HepG2 (cell line): ENCODE results near the gene RITA1. TPM values are rescaled to one million over a fixed set of nuclear protein-coding genes. Genes with fewer than 3 reads are reported as not detected.

Experiments used
- ARHGAP35 ChIP-seq: sonication (generic); formaldehyde crosslinking; IDR thresholded peaks from 2 replicates; pipeline ENCODE4 v1.9.0; 2022; ENCODE audit warnings: mild to moderate bottlenecking, inconsistent platforms, moderate library complexity, missing genetic modification reagents, borderline replicate concordance
- FLYWCH1 ChIP-seq: sonication (generic); formaldehyde crosslinking; IDR thresholded peaks from 2 replicates; pipeline ENCODE4 v1.8.1; 2023; ENCODE audit warnings: mild to moderate bottlenecking, missing genetic modification reagents
- HCFC1 ChIP-seq: fragments of 150-350 bp; IDR thresholded peaks from 2 replicates; pipeline ENCODE4 v1.6.1; 2014; ENCODE audit warnings: low read depth, low read length
- KMT2A ChIP-seq: sonication (generic); formaldehyde crosslinking; IDR thresholded peaks from 2 replicates; pipeline ENCODE4 v1.4.0; 2020; ENCODE audit warnings: missing genetic modification reagents
- MXD4 ChIP-seq: IDR thresholded peaks from 2 replicates; pipeline ENCODE4 v1.6.1; 2016; ENCODE audit warnings: mild to moderate bottlenecking, missing biosample characterization, missing genetic modification reagents
- MYC ChIP-seq: sonication (generic); formaldehyde crosslinking; IDR thresholded peaks from 2 replicates; pipeline ENCODE4 v1.9.0; 2021; ENCODE audit warnings: missing genetic modification reagents, borderline replicate concordance
- NR2F1 ChIP-seq, 2 experiments: fragments of 450-650 bp in 1 of 2; formaldehyde crosslinking in 1 of 2; IDR thresholded peaks; 2 replicates each; pipeline versions ENCODE4 v1.5.0 to v1.6.1; 2016 to 2020; ENCODE audit warnings: mild to moderate bottlenecking in 1 of 2, missing compliant biosample characterization in 1 of 2, missing genetic modification reagents in 1 of 2, moderate library complexity in 1 of 2
- RAD21 ChIP-seq: fragments of 450-650 bp; formaldehyde crosslinking; IDR thresholded peaks from 2 replicates; pipeline ENCODE4 v1.5.0; 2020; ENCODE audit warnings: mild to moderate bottlenecking
- SIX4 ChIP-seq: sonication (generic); formaldehyde crosslinking; IDR thresholded peaks from 2 replicates; pipeline ENCODE4 v1.4.0; 2020; ENCODE audit warnings: missing genetic modification reagents
- SMARCC2 ChIP-seq: fragments of 450-650 bp; IDR thresholded peaks from 2 replicates; pipeline ENCODE4 v1.6.1; 2017; ENCODE audit warnings: antibody characterized with exemption, mild to moderate bottlenecking
- SOX13 ChIP-seq, 3 experiments: fragments of 450-650 bp in 1 of 3; sonication (generic) in 1 of 3; formaldehyde crosslinking in 1 of 3; IDR thresholded peaks in 2 of 3; conservative IDR thresholded peaks in 1 of 3; 2 replicates each; pipeline versions ENCODE4 v1.5.0 to v1.6.1; 2016 to 2020; ENCODE audit warnings: antibody characterized with exemption in 1 of 3, mild to moderate bottlenecking in 1 of 3, missing compliant biosample characterization in 1 of 3, missing genetic modification reagents in 1 of 3, moderate library complexity in 1 of 3
- U2AF1 ChIP-seq: fragments of 200-400 bp; formaldehyde crosslinking; optimal IDR thresholded peaks from 2 replicates; pipeline ENCODE3; 2017; ENCODE audit warnings: mild to moderate bottlenecking, low read depth, low read length
- ZBTB8A ChIP-seq: sonication (generic); formaldehyde crosslinking; IDR thresholded peaks from 2 replicates; pipeline ENCODE4 v1.4.0; 2020; ENCODE audit warnings: mild to moderate bottlenecking, low read depth, missing genetic modification reagents, borderline replicate concordance
- ZC3H4 ChIP-seq: sonication (generic); formaldehyde crosslinking; IDR thresholded peaks from 2 replicates; pipeline ENCODE4 v1.4.0; 2020; ENCODE audit warnings: missing genetic modification reagents, borderline replicate concordance
- ZFY ChIP-seq: sonication (generic); formaldehyde crosslinking; IDR thresholded peaks from 2 replicates; pipeline ENCODE4 v1.4.0; 2020; ENCODE audit warnings: missing genetic modification reagents
- ZNF280B ChIP-seq: sonication (generic); formaldehyde crosslinking; IDR thresholded peaks from 2 replicates; pipeline ENCODE4 v1.5.0; 2020; ENCODE audit warnings: missing genetic modification reagents, mild to moderate bottlenecking, borderline replicate concordance
- ZNF567 ChIP-seq: sonication (generic); formaldehyde crosslinking; IDR thresholded peaks from 2 replicates; pipeline ENCODE4 v1.8.1; 2023; ENCODE audit warnings: mild to moderate bottlenecking, missing genetic modification reagents, borderline replicate concordance
- ZNF589 ChIP-seq: sonication (generic); formaldehyde crosslinking; conservative IDR thresholded peaks from 2 replicates; pipeline ENCODE4 v1.8.0; 2022; ENCODE audit warnings: mild to moderate bottlenecking, moderate library complexity, missing genetic modification reagents
- polyA plus RNA-seq, 8 experiments: library from polyadenylated mRNA; depleted of rRNA in 3 of 8; stranded (reverse) in 7 of 8; unstranded in 1 of 8; fragments of >200 nt; fragmentation: Illumina TruSeq in 4 of 8; extraction: Trizol in 4 of 8; gene quantifications; 2 replicates each; pipeline versions ENCODE4 v1.2.1 to v1.2.3, GENCODE V29; 2011 to 2016; ENCODE audit warnings: low read depth in 4 of 8, missing spikeins in 1 of 8, mixed read lengths in 1 of 8; ENCODE audit not compliant: insufficient read depth in 1 of 8
- total RNA-seq, 5 experiments: library from RNA; depleted of rRNA; stranded (reverse); fragments of >200 nt; fragmentation: Illumina TruSeq; extraction: Trizol; gene quantifications; 2 replicates each; pipeline ENCODE4 v1.2.3, GENCODE V29; 2016; ENCODE audit warnings: low read depth in 1 of 5
- TF ChIP-seq, protein P1 (sequence below): IDR thresholded peaks from 2 replicates; pipeline ENCODE4 v1.6.1; 2016; ENCODE audit warnings: control low read depth
- TF ChIP-seq, protein P2 (sequence below): sonication (generic); formaldehyde crosslinking; IDR thresholded peaks from 2 replicates; pipeline ENCODE4 v1.5.1; 2020; ENCODE audit warnings: mild to moderate bottlenecking, missing genetic modification reagents, borderline replicate concordance

The RITA1 gene
- total and polyA plus RNA-seq, 2 of the 13 experiments (the other 11 are each of a cell fraction or from before 2014, with no cell fraction given) = 12.4 to 28.9 TPM

- TF ChIP-seq, protein P1, sequence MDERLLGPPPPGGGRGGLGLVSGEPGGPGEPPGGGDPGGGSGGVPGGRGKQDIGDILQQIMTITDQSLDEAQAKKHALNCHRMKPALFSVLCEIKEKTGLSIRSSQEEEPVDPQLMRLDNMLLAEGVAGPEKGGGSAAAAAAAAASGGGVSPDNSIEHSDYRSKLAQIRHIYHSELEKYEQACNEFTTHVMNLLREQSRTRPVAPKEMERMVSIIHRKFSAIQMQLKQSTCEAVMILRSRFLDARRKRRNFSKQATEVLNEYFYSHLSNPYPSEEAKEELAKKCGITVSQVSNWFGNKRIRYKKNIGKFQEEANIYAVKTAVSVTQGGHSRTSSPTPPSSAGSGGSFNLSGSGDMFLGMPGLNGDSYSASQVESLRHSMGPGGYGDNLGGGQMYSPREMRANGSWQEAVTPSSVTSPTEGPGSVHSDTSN (CRISPR knock-in tag) = peak; percentile 91
- TF ChIP-seq ZNF589 (CRISPR knock-in tag) (0 out of 2 replicates have a peak, but pooled peaks have one; percentile 19), SMARCC2 (no peak), ARHGAP35 (CRISPR knock-in tag) (peak; percentile 70; the same call in 1 of the 2 replicates), ZBTB8A (CRISPR knock-in tag) (no peak), ZFY (peak; percentile 84), HCFC1 (no peak), MXD4 (CRISPR knock-in tag) (peak; percentile 63; the same call in 1 of the 2 replicates), ZNF567 (0 out of 2 replicates have a peak, but pooled peaks have one; percentile 79), FLYWCH1 (CRISPR knock-in tag) (0 out of 2 replicates have a peak, but pooled peaks have one; percentile 12), SIX4 (CRISPR knock-in tag) (no peak), NR2F1 (CRISPR knock-in tag; IDR thresholded peaks at IDR 0.05) (peak; percentile 23 to 50; a peak in 2 of 4 replicates), RAD21 (CRISPR knock-in tag) (peak; percentile 69), U2AF1 (no peak), ZNF280B (CRISPR knock-in tag) (0 out of 2 replicates have a peak, but pooled peaks have one; percentile 8), ZC3H4 (CRISPR knock-in tag) (0 out of 2 replicates have a peak, but pooled peaks have one; percentile 57), SOX13 (IDR thresholded peaks at IDR 0.05) (no peak; the same call in 1 of the 2 replicates), SOX13 (CRISPR knock-in tag; conservative IDR thresholded peaks at IDR 0.05 in 1 of 2, IDR thresholded peaks at IDR 0.05 in 1 of 2) (no peak), KMT2A (CRISPR knock-in tag) (peak; percentile 55), MYC (peak; percentile 88; the same call in 1 of the 2 replicates)
- TF ChIP-seq, protein P2, sequence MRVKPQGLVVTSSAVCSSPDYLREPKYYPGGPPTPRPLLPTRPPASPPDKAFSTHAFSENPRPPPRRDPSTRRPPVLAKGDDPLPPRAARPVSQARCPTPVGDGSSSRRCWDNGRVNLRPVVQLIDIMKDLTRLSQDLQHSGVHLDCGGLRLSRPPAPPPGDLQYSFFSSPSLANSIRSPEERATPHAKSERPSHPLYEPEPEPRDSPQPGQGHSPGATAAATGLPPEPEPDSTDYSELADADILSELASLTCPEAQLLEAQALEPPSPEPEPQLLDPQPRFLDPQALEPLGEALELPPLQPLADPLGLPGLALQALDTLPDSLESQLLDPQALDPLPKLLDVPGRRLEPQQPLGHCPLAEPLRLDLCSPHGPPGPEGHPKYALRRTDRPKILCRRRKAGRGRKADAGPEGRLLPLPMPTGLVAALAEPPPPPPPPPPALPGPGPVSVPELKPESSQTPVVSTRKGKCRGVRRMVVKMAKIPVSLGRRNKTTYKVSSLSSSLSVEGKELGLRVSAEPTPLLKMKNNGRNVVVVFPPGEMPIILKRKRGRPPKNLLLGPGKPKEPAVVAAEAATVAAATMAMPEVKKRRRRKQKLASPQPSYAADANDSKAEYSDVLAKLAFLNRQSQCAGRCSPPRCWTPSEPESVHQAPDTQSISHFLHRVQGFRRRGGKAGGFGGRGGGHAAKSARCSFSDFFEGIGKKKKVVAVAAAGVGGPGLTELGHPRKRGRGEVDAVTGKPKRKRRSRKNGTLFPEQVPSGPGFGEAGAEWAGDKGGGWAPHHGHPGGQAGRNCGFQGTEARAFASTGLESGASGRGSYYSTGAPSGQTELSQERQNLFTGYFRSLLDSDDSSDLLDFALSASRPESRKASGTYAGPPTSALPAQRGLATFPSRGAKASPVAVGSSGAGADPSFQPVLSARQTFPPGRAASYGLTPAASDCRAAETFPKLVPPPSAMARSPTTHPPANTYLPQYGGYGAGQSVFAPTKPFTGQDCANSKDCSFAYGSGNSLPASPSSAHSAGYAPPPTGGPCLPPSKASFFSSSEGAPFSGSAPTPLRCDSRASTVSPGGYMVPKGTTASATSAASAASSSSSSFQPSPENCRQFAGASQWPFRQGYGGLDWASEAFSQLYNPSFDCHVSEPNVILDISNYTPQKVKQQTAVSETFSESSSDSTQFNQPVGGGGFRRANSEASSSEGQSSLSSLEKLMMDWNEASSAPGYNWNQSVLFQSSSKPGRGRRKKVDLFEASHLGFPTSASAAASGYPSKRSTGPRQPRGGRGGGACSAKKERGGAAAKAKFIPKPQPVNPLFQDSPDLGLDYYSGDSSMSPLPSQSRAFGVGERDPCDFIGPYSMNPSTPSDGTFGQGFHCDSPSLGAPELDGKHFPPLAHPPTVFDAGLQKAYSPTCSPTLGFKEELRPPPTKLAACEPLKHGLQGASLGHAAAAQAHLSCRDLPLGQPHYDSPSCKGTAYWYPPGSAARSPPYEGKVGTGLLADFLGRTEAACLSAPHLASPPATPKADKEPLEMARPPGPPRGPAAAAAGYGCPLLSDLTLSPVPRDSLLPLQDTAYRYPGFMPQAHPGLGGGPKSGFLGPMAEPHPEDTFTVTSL = peak; percentile 23; the same call in 1 of the 2 replicates
These were observed 35.9 kb downstream of the RITA1 start, which contains the start of gene TPCN1 (continued) for GRCh38 chr12:113221181-113221996.
